HepG2 (cell line): ENCODE results near the gene TNFSF12. TPM values are rescaled to one million over a fixed set of nuclear protein-coding genes. Genes with fewer than 3 reads are reported as not detected.

ENCODE experiments used
- ATAC-seq: fragments of 200-7000 bp; cut with Tn5 transposase; 3 replicates; pipeline ENCODE4 v1.9.1; 2020; ENCODE audit warnings: mild to moderate bottlenecking, moderate library complexity
- BruUV-seq: library from RNA; stranded (reverse); fragments of 400-500 nt; replicated peaks from 2 replicates; lab custom pipeline; 2021; lab: Mats Ljungman, UMichigan
- CTCF ChIA-PET: fragments of 300-600 bp; formaldehyde crosslinking; extraction: SDS; loops from one replicate; lab custom pipeline; 2021; ENCODE audit warnings: low total read pairs, inconsistent platforms, low intra/inter-chr PET ratio; lab: Yijun Ruan, JAX
- POLR2A ChIA-PET: fragments of 350-600 bp; sonication (Branson Sonifier 250); formaldehyde crosslinking; loops from one replicate; lab custom pipeline; 2020; ENCODE audit warnings: antibody characterized with exemption, inconsistent platforms; lab: Yijun Ruan, JAX
- DNase-seq: peaks from one replicate; pipeline ENCODE4 v3.0.0-alpha.2; 2015; ENCODE audit warnings: low spot score
- FAIRE-seq: peaks from 3 replicates; lab custom pipeline; 2011; peaks lifted over from hg19 to GRCh38; lab: Jason Lieb, UNC
- H2AFZ ChIP-seq: one replicate; pipeline ENCODE4 v1.6.1; 2011; ENCODE audit warnings: low read length, inconsistent platforms
- H3K27ac ChIP-seq: fragments of 300-600 bp; 3 replicates; pipeline ENCODE4 v1.8.0; 2011; ENCODE audit warnings: mixed run types, mild to moderate bottlenecking, mixed read lengths, low read length, inconsistent platforms; ENCODE audit not compliant: insufficient read depth; ENCODE audit errors: extremely low read length
- H3K27me3 ChIP-seq, 2 experiments: fragments of 200-600 bp in 1 of 2; 2 replicates in 1 of 2; 3 replicates in 1 of 2; pipeline versions ENCODE4 v1.6.0 to v1.8.0; 2011; ENCODE audit warnings: low read length in 2 of 2, mild to moderate bottlenecking in 2 of 2, moderate library complexity in 2 of 2, inconsistent platforms in 1 of 2; ENCODE audit not compliant: insufficient read depth in 2 of 2, control insufficient read depth in 1 of 2
- H3K36me3 ChIP-seq, 2 experiments: fragments of 200-600 bp in 1 of 2; replicated peaks in 1 of 2; 2 replicates in 1 of 2; 3 replicates in 1 of 2; pipeline versions ENCODE4 v1.5.1 to v1.8.0; 2011; ENCODE audit warnings: low read length in 2 of 2, inconsistent platforms in 1 of 2; ENCODE audit not compliant: insufficient read depth in 2 of 2, control insufficient read depth in 1 of 2
- H3K4me1 ChIP-seq: 2 replicates; pipeline ENCODE4 v1.5.1; 2012; ENCODE audit warnings: low read length, inconsistent platforms; ENCODE audit not compliant: insufficient read depth
- H3K4me2 ChIP-seq: 2 replicates; pipeline ENCODE4 v1.6.0; 2011; ENCODE audit warnings: low read depth, low read length, inconsistent platforms
- H3K4me3 ChIP-seq, 3 experiments: fragments of 200-600 bp in 1 of 3; sonication (generic), shearing (Covaris generic) in 1 of 3; replicated peaks in 1 of 3; 2 replicates each; pipeline ENCODE4 v1.5.1; 2011 to 2016; ENCODE audit warnings: low read length in 3 of 3, inconsistent platforms in 2 of 3, low read depth in 2 of 3, mild to moderate bottlenecking in 2 of 3, control low read depth in 1 of 3, mixed read lengths in 1 of 3; ENCODE audit not compliant: insufficient read depth in 1 of 3
- H3K79me2 ChIP-seq: one replicate; pipeline ENCODE4 v1.6.1; 2011; ENCODE audit warnings: low read length, inconsistent platforms; ENCODE audit not compliant: insufficient read depth
- H3K9ac ChIP-seq: 2 replicates; pipeline ENCODE4 v1.6.0; 2011; ENCODE audit warnings: mild to moderate bottlenecking, low read depth, low read length, inconsistent platforms; ENCODE audit not compliant: insufficient read depth
- H3K9me3 ChIP-seq: 2 replicates; pipeline ENCODE4 v1.5.1; 2012; ENCODE audit warnings: mild to moderate bottlenecking, low read length
- H4K20me1 ChIP-seq: 2 replicates; pipeline ENCODE4 v1.6.0; 2011; ENCODE audit warnings: inconsistent platforms, mild to moderate bottlenecking, low read length, moderate library complexity; ENCODE audit not compliant: insufficient read depth
- CEBPG ChIP-seq: IDR thresholded peaks from 2 replicates; pipeline ENCODE4 v1.6.1; 2016
- HHEX ChIP-seq: IDR thresholded peaks from 2 replicates; pipeline ENCODE4 v1.6.1; 2016; ENCODE audit warnings: control low read depth
- RXRA ChIP-seq: sonication (generic); formaldehyde crosslinking; IDR thresholded peaks from 2 replicates; pipeline ENCODE4 v1.5.1; 2020; ENCODE audit warnings: missing genetic modification reagents
- XRCC5 ChIP-seq: fragments of 200-400 bp; formaldehyde crosslinking; optimal IDR thresholded peaks from 2 replicates; pipeline ENCODE3; 2017; ENCODE audit warnings: mild to moderate bottlenecking, low read length
- ZBTB33 ChIP-seq: sonication (generic); formaldehyde crosslinking; IDR thresholded peaks from 2 replicates; pipeline ENCODE4 v1.4.0; 2020; ENCODE audit warnings: missing genetic modification reagents
- ZFP41 ChIP-seq: sonication (generic); formaldehyde crosslinking; IDR thresholded peaks from 2 replicates; pipeline ENCODE4 v1.4.0; 2020; ENCODE audit warnings: mild to moderate bottlenecking, missing genetic modification reagents, borderline replicate concordance
- ZIK1 ChIP-seq: sonication (generic); formaldehyde crosslinking; IDR thresholded peaks from 2 replicates; pipeline ENCODE4 v1.5.0; 2020; ENCODE audit warnings: mild to moderate bottlenecking, low read depth, missing genetic modification reagents, borderline replicate concordance
- ZNF446 ChIP-seq: sonication (generic); formaldehyde crosslinking; IDR thresholded peaks from 2 replicates; pipeline ENCODE4 v1.5.0; 2020; ENCODE audit warnings: mild to moderate bottlenecking, missing genetic modification reagents
- ZNF550 ChIP-seq: sonication (generic); formaldehyde crosslinking; IDR thresholded peaks from 2 replicates; pipeline ENCODE4 v1.4.0; 2020; ENCODE audit warnings: mild to moderate bottlenecking, missing genetic modification reagents, borderline replicate concordance
- ZNF768 ChIP-seq: sonication (generic); formaldehyde crosslinking; IDR thresholded peaks from 2 replicates; pipeline ENCODE4 v1.4.0; 2020; ENCODE audit warnings: missing genetic modification reagents
- WGBS: methylation state at CpG from one replicate; pipeline ENCODE4 v1.1.6; 2017; ENCODE audit warnings: low lambda C conversion rate; 5-methylcytosine and 5-hydroxymethylcytosine counted together
- in situ Hi-C: cut with HindIII; loops from 2 replicates; pipeline ENCODE4 v1.10.0; 2017; ENCODE audit warnings: low pct_unique_long_range_greater_than_20kb; ENCODE audit not compliant: extremely low pct_ligation_motif_present
- intact Hi-C: fragments of 100-400 bp; cut with micrococcal nuclease; formaldehyde crosslinking; loops from one replicate; pipeline ENCODE4 v1.10.0; 2022; ENCODE audit not compliant: unreplicated experiment
- polyA plus RNA-seq, 8 experiments: library from polyadenylated mRNA; depleted of rRNA in 3 of 8; stranded (reverse) in 7 of 8; unstranded in 1 of 8; fragments of >200 nt; fragmentation: Illumina TruSeq in 4 of 8; extraction: Trizol in 4 of 8; gene quantifications; 2 replicates each; pipeline versions ENCODE4 v1.2.1 to v1.2.3, GENCODE V29; 2011 to 2016; ENCODE audit warnings: low read depth in 4 of 8, missing spikeins in 1 of 8, mixed read lengths in 1 of 8; ENCODE audit not compliant: insufficient read depth in 1 of 8
- total RNA-seq, 5 experiments: library from RNA; depleted of rRNA; stranded (reverse); fragments of >200 nt; fragmentation: Illumina TruSeq; extraction: Trizol; gene quantifications; 2 replicates each; pipeline ENCODE4 v1.2.3, GENCODE V29; 2016; ENCODE audit warnings: low read depth in 1 of 5
- TF ChIP-seq, protein P1 (sequence below): sonication (generic); formaldehyde crosslinking; IDR thresholded peaks from 2 replicates; pipeline ENCODE4 v1.5.0; 2020; ENCODE audit warnings: missing genetic modification reagents
- TF ChIP-seq, protein P2 (sequence below): sonication (generic); formaldehyde crosslinking; IDR thresholded peaks from 2 replicates; pipeline ENCODE4 v1.8.0; 2023; ENCODE audit warnings: mild to moderate bottlenecking, missing genetic modification reagents
- TF ChIP-seq, protein P3 (sequence below): sonication (generic); formaldehyde crosslinking; IDR thresholded peaks from 2 replicates; pipeline ENCODE4 v1.9.0; 2021; ENCODE audit warnings: missing genetic modification reagents, borderline replicate concordance

The TNFSF12 gene
- total and polyA plus RNA-seq, 2 of the 13 experiments (the other 11 are each of a cell fraction or from before 2014, with no cell fraction given): 0.93 to 7.2 TPM

GRCh38 chr17:7508846-7509245 lies 40.0 kb upstream of the TNFSF12 start:
- no peak overlapping the region for H3K27ac ChIP-seq
- ATAC-seq (no peak), DNase-seq (no peak), FAIRE-seq (no peak)
- TF ChIP-seq ZNF446 (CRISPR knock-in tag) (no peak), ZBTB33 (CRISPR knock-in tag) (0 out of 2 replicates have a peak, but pooled peaks have one; percentile 29)
- BruUV-seq: no TSS peak
- CTCF ChIA-PET: no interaction called here
- no peaks in the 10 kb centered on the region for H3K9me3 ChIP-seq
- WGBS: 99% methylated on average over 7 of the region's 9 CpGs
- no peaks in the 10 kb centered on the region for H3K27me3 ChIP-seq
- no peak overlapping the region for H3K9ac ChIP-seq
- POLR2A ChIA-PET: no interaction called here
- H3K4me2 ChIP-seq: no peak overlapping the region
- H3K4me3 ChIP-seq: no peak overlapping the region
- H3K36me3 ChIP-seq: peaks cover 32 to 86% of the 10 kb centered on the region in 2 experiments
- H3K4me1 ChIP-seq: no peaks in the 10 kb centered on the region
- no peaks in the 10 kb centered on the region for H3K79me2 ChIP-seq
- H4K20me1 ChIP-seq: no peaks in the 10 kb centered on the region
- intact Hi-C loops: no loop called here
- H2AFZ ChIP-seq: no peak overlapping the region
- in situ Hi-C loops: no loop called here

GRCh38 chr17:7509937-7510336 lies 38.9 kb upstream of the TNFSF12 start:
- H3K9ac ChIP-seq: no peak overlapping the region
- H3K4me1 ChIP-seq: no peaks in the 10 kb centered on the region
- no peaks in the 10 kb centered on the region for H3K79me2 ChIP-seq
- no peaks in the 10 kb centered on the region for H4K20me1 ChIP-seq
- H2AFZ ChIP-seq: no peak overlapping the region
- intact Hi-C loops (no loop called here), in situ Hi-C loops (loop anchor here (5.0 kb wide), 1 partner anchor 47 kb away; the partner anchor contains the start of gene TNFSF13)
- no peaks in the 10 kb centered on the region for H3K27me3 ChIP-seq
- ChIA-PET CTCF (no interaction called here), POLR2A (no interaction called here)
- ATAC-seq (no peak), DNase-seq (no peak), FAIRE-seq (no peak)
- H3K27ac ChIP-seq: no peak overlapping the region
- no TSS peak for BruUV-seq
- 94% methylated on average over 4 of the region's 5 CpGs for WGBS
- H3K4me2 ChIP-seq: no peak overlapping the region
- peaks cover 34 to 80% of the 10 kb centered on the region in 2 experiments for H3K36me3 ChIP-seq
- H3K9me3 ChIP-seq: no peaks in the 10 kb centered on the region
- H3K4me3 ChIP-seq: no peak overlapping the region
- TF ChIP-seq XRCC5: no peak
- no peak for TF ChIP-seq ZFP41 (CRISPR knock-in tag)
- TF ChIP-seq ZIK1 (CRISPR knock-in tag): no peak
- TF ChIP-seq CEBPG (CRISPR knock-in tag): no peak
- TF ChIP-seq, protein P1, sequence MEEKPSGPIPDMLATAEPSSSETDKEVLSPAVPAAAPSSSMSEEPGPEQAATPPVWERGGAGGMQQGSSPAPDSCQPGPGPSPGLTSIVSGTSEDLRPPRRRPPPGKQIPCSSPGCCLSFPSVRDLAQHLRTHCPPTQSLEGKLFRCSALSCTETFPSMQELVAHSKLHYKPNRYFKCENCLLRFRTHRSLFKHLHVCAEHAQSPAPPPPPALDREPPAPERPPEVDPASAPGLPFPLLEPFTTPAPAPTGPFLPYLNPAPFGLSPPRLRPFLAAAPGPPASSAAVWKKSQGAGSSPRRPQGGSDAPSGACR (CRISPR knock-in tag): no peak
- no peak for TF ChIP-seq ZNF768 (CRISPR knock-in tag)
- TF ChIP-seq HHEX: no peak
- TF ChIP-seq RXRA (CRISPR knock-in tag): no peak
- TF ChIP-seq, protein P2, sequence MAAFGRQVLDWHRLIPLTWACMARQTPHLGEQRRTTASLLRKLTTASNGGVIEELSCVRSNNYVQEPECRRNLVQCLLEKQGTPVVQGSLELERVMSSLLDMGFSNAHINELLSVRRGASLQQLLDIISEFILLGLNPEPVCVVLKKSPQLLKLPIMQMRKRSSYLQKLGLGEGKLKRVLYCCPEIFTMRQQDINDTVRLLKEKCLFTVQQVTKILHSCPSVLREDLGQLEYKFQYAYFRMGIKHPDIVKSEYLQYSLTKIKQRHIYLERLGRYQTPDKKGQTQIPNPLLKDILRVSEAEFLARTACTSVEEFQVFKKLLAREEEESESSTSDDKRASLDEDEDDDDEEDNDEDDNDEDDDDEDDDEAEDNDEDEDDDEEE (CRISPR knock-in tag): no peak
- no peak for TF ChIP-seq ZNF550
- TF ChIP-seq, protein P3, sequence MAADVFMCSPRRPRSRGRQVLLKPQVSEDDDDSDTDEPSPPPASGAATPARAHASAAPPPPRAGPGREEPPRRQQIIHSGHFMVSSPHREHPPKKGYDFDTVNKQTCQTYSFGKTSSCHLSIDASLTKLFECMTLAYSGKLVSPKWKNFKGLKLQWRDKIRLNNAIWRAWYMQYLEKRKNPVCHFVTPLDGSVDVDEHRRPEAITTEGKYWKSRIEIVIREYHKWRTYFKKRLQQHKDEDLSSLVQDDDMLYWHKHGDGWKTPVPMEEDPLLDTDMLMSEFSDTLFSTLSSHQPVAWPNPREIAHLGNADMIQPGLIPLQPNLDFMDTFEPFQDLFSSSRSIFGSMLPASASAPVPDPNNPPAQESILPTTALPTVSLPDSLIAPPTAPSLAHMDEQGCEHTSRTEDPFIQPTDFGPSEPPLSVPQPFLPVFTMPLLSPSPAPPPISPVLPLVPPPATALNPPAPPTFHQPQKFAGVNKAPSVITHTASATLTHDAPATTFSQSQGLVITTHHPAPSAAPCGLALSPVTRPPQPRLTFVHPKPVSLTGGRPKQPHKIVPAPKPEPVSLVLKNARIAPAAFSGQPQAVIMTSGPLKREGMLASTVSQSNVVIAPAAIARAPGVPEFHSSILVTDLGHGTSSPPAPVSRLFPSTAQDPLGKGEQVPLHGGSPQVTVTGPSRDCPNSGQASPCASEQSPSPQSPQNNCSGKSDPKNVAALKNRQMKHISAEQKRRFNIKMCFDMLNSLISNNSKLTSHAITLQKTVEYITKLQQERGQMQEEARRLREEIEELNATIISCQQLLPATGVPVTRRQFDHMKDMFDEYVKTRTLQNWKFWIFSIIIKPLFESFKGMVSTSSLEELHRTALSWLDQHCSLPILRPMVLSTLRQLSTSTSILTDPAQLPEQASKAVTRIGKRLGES (CRISPR knock-in tag): no peak
